ENCODE data around the gene ELP2. TPM values are rescaled to one million over a fixed set of nuclear protein-coding genes. Genes with fewer than 3 reads are reported as not detected.

The ELP2 gene
- total and polyA plus RNA-seq, 4 donors, result 27.3 to 78.1 (median 50.9) TPM

- DNase-seq (ENCODE audit: low spot score), result no peak
Measured at GRCh38 chr18:36181898-36182506, 52.3 kb downstream of the ELP2 start.

GRCh38 chr18:36183033-36183432 is 53.3 kb downstream of the ELP2 start:
- no peak for TF ChIP-seq ZBTB33 (IDR thresholded peaks at IDR 0.05)
- no peak for TF ChIP-seq SP1 (IDR thresholded peaks at IDR 0.05)
- TF ChIP-seq FOXA2 (IDR thresholded peaks at IDR 0.05), result no peak
- no peak for TF ChIP-seq RXRA (IDR thresholded peaks at IDR 0.05)
- no peak for TF ChIP-seq NR2F2 (IDR thresholded peaks at IDR 0.05)
- TF ChIP-seq JUND (IDR thresholded peaks at IDR 0.05), result no peak
- TF ChIP-seq, protein P1, sequence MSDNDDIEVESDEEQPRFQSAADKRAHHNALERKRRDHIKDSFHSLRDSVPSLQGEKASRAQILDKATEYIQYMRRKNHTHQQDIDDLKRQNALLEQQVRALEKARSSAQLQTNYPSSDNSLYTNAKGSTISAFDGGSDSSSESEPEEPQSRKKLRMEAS (IDR thresholded peaks at IDR 0.05), result no peak
- peaks cover 0 to 4% (median 3%) of the 10 kb centered on the region in 4 donors for H3K4me1 ChIP-seq (ENCODE audit: control insufficient read depth in 4 of 4, insufficient read depth in 4 of 4, low read length in 3 of 4)
- no peaks in the 10 kb centered on the region for H3K27me3 ChIP-seq (ENCODE audit: control insufficient read depth in 4 of 4, insufficient read depth in 4 of 4, low read length in 3 of 4)
- 83% methylated on average over 6 of the region's 6 CpGs for WGBS
- no peak for DNase-seq (ENCODE audit: low spot score)
- no peak overlapping the region for H3K9ac ChIP-seq (ENCODE audit: low read depth in 1 of 2, low read length in 2 of 2)
- H3K36me3 ChIP-seq (ENCODE audit: control insufficient read depth in 4 of 4, insufficient read depth in 3 of 4, low read depth in 1 of 4, low read length in 3 of 4), result no peaks in the 10 kb centered on the region
- no peak overlapping the region for H3K27ac ChIP-seq (ENCODE audit: low read depth in 1 of 2, low read length in 2 of 2)
- H3K9me3 ChIP-seq (ENCODE audit: control insufficient read depth in 4 of 4, low read length in 3 of 4), result no peaks in the 10 kb centered on the region
- H3K4me3 ChIP-seq (ENCODE audit: low read depth in 1 of 3, low read length in 3 of 3), result no peak overlapping the region

More at GRCh38 chr18:36181898-36182506, 52.3 kb downstream of the ELP2 start:
- Histone ChIP-seq H3K9me3 (ENCODE audit: control insufficient read depth in 4 of 4, low read length in 3 of 4) (no peaks in the 10 kb centered on the region), H3K27me3 (ENCODE audit: control insufficient read depth in 4 of 4, insufficient read depth in 4 of 4, low read length in 3 of 4) (no peaks in the 10 kb centered on the region), H3K4me3 (ENCODE audit: low read depth in 1 of 3, low read length in 3 of 3) (no peak overlapping the region), H3K36me3 (ENCODE audit: control insufficient read depth in 4 of 4, insufficient read depth in 3 of 4, low read depth in 1 of 4, low read length in 3 of 4) (peaks cover 0 to 3% (median 0%) of the 10 kb centered on the region in 4 donors), H3K4me1 (ENCODE audit: control insufficient read depth in 4 of 4, insufficient read depth in 4 of 4, low read length in 3 of 4) (peaks cover 0 to 9% (median 4%) of the 10 kb centered on the region in 4 donors), H3K9ac (ENCODE audit: low read depth in 1 of 2, low read length in 2 of 2) (no peak overlapping the region), H3K27ac (ENCODE audit: low read depth in 1 of 2, low read length in 2 of 2) (no peak overlapping the region)
- TF ChIP-seq RAD21 (IDR thresholded peaks at IDR 0.05) (peak in 1 of 2 donors; percentile 13), SP1 (IDR thresholded peaks at IDR 0.05) (no peak), JUND (IDR thresholded peaks at IDR 0.05) (no peak)
- TF ChIP-seq, protein P2, sequence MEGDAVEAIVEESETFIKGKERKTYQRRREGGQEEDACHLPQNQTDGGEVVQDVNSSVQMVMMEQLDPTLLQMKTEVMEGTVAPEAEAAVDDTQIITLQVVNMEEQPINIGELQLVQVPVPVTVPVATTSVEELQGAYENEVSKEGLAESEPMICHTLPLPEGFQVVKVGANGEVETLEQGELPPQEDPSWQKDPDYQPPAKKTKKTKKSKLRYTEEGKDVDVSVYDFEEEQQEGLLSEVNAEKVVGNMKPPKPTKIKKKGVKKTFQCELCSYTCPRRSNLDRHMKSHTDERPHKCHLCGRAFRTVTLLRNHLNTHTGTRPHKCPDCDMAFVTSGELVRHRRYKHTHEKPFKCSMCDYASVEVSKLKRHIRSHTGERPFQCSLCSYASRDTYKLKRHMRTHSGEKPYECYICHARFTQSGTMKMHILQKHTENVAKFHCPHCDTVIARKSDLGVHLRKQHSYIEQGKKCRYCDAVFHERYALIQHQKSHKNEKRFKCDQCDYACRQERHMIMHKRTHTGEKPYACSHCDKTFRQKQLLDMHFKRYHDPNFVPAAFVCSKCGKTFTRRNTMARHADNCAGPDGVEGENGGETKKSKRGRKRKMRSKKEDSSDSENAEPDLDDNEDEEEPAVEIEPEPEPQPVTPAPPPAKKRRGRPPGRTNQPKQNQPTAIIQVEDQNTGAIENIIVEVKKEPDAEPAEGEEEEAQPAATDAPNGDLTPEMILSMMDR (IDR thresholded peaks at IDR 0.05; ENCODE audit: low read depth, low read length, missing input control), result no peak
- WGBS, result 87% methylated on average over 3 of the region's 3 CpGs

DNA sequence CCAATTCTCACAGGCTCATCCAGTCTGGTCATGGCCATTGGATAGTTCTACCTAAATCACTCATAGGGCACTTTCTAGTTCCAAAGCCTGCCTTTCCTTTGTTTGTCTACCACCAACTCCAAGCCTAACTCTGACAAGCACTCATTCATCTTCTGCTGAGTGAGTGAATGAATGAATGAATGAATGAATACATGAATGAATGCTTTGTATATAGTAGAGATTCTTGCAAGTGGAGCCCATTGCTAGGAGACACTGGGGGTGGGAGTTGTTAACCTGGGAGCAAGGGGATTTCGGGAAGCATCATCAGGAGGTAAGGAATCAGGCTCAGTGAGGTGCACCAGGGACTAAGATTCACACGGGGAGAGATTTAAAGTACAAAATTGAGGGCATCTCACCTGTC is 54.3 kb downstream of the ELP2 start:
- Histone ChIP-seq H3K27ac (ENCODE audit: low read depth in 1 of 2, low read length in 2 of 2) (no peak overlapping the region), H3K9me3 (ENCODE audit: control insufficient read depth in 4 of 4, low read length in 3 of 4) (no peaks in the 10 kb centered on the region), H3K9ac (ENCODE audit: low read depth in 1 of 2, low read length in 2 of 2) (no peak overlapping the region), H3K27me3 (ENCODE audit: control insufficient read depth in 4 of 4, insufficient read depth in 4 of 4, low read length in 3 of 4) (no peaks in the 10 kb centered on the region), H3K4me1 (ENCODE audit: control insufficient read depth in 4 of 4, insufficient read depth in 4 of 4, low read length in 3 of 4) (peaks cover 2 to 12% (median 5%) of the 10 kb centered on the region in 4 donors), H3K4me3 (ENCODE audit: low read depth in 1 of 3, low read length in 3 of 3) (no peak overlapping the region), H3K36me3 (ENCODE audit: control insufficient read depth in 4 of 4, insufficient read depth in 3 of 4, low read depth in 1 of 4, low read length in 3 of 4) (no peaks in the 10 kb centered on the region)
- no peak for TF ChIP-seq EGR1 (IDR thresholded peaks at IDR 0.05; ENCODE audit: low read depth in 2 of 2)
- no peak for TF ChIP-seq RXRA (IDR thresholded peaks at IDR 0.05)
- TF ChIP-seq ZBTB33 (IDR thresholded peaks at IDR 0.05), result no peak
- TF ChIP-seq HNF4A (conservative IDR thresholded peaks at IDR 0.05), result no peak
- no peak for TF ChIP-seq TAF1 (conservative IDR thresholded peaks at IDR 0.05)
- TF ChIP-seq FOXA2 (IDR thresholded peaks at IDR 0.05), result no peak
- no peak for TF ChIP-seq SP1 (IDR thresholded peaks at IDR 0.05)
- TF ChIP-seq, protein P2 (IDR thresholded peaks at IDR 0.05; ENCODE audit: low read depth, low read length, missing input control), result no peak
- WGBS, result 95% methylated on average over 2 of the region's 2 CpGs
- no peak for DNase-seq (ENCODE audit: low spot score)

Measured in liver (tissue), 9 donors.